Measurements from ENCODE around the gene GPN1. TPM values are rescaled to one million over a fixed set of nuclear protein-coding genes. Genes with fewer than 3 reads are reported as not detected.

The GPN1 gene
- polyA plus RNA-seq, 2 of the 4 experiments (the other 2 are of a cell fraction) = 59.8 to 98.9 TPM

- Histone ChIP-seq H3K4me3 (no peak overlapping the region), H3K9me3 (no peaks in the 10 kb centered on the region), H3K4me2 (no peak overlapping the region), H3K27ac (no peak overlapping the region), H3K4me1 (no peaks in the 10 kb centered on the region)
- ChIA-PET POLR2A (interaction anchor here (0.5 to 1.0 kb wide), 2 partner anchors 9 to 13 kb away, joined by 3 to 4 read pairs; partner anchors contain the start of genes SLC4A1AP and SUPT7L), CTCF (interaction anchor here (0.7 to 3.4 kb wide), 3 partner anchors 9 to 92 kb away, joined by 3 to 47 read pairs (median 3); partner anchors contain the start of gene SLC4A1AP)
- TF ChIP-seq KDM1A (IDR thresholded peaks at IDR 0.05; ENCODE audit: low read depth) = no peak
- 79% methylated on average over 5 of the region's 5 CpGs for WGBS (ENCODE audit: missing lambda C conversion rate)
- FAIRE-seq (peak; percentile 13), DNase-seq (ENCODE audit: low read depth in 1 of 2, low spot score in 1 of 2) (no peak), ATAC-seq (no peak)
Measured at GRCh38 chr2:27672723-27673486, 44.1 kb downstream of the GPN1 start.

- peak overlapping the region in 1 of 2 experiments; percentile 78; a peak in 3 of 6 replicates for H3K27ac ChIP-seq
- POLR2A ChIA-PET = no interaction called here
Measured at GRCh38 chr2:27680571-27680970, 51.7 kb downstream of the GPN1 start.

GRCh38 chr2:27681841-27682240, 53.0 kb downstream of the GPN1 start:
- Histone ChIP-seq H3K4me2 (peak overlapping the region; percentile 51), H3K9me3 (no peaks in the 10 kb centered on the region), H3K4me3 (no peak overlapping the region), H3K4me1 (peaks cover 31% of the 10 kb centered on the region), H3K27ac (peak overlapping the region; percentile 52 to 78)
- TF ChIP-seq HOXA7 (CRISPR knock-in tag; IDR thresholded peaks at IDR 0.05) (no peak), NFE2L2 (conservative IDR thresholded peaks at IDR 0.05; ENCODE audit: low read length) (no peak)
- TF ChIP-seq, protein P1, sequence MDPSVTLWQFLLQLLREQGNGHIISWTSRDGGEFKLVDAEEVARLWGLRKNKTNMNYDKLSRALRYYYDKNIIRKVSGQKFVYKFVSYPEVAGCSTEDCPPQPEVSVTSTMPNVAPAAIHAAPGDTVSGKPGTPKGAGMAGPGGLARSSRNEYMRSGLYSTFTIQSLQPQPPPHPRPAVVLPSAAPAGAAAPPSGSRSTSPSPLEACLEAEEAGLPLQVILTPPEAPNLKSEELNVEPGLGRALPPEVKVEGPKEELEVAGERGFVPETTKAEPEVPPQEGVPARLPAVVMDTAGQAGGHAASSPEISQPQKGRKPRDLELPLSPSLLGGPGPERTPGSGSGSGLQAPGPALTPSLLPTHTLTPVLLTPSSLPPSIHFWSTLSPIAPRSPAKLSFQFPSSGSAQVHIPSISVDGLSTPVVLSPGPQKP (IDR thresholded peaks at IDR 0.05; ENCODE audit: low read depth, low read length) = no peak
- no peak for FAIRE-seq
- ATAC-seq = peak; percentile 21 to 45; a peak in 4 of 6 replicates
- CTCF ChIA-PET = interaction anchor here (0.6 to 5.0 kb wide), 23 partner anchors 9 to 1332 kb away, joined by 3 to 118 read pairs (median 8); partner anchors contain the start of genes CCDC121, GPN1, PPM1G and SLC4A1AP
- DNase-seq (ENCODE audit: low read depth in 1 of 2, low spot score in 1 of 2) = peak in 1 of 2 experiments; percentile 41
- 97% methylated on average over 1 of the region's 1 CpG for WGBS (ENCODE audit: missing lambda C conversion rate)
- POLR2A ChIA-PET = interaction anchor here (0.7 to 3.0 kb wide), 2 partner anchors 18 to 302 kb away, joined by 6 to 10 read pairs; partner anchors contain the start of genes SLC4A1AP and SUPT7L

More at GRCh38 chr2:27680571-27680970, 51.7 kb downstream of the GPN1 start:
- H3K9me3 ChIP-seq = no peaks in the 10 kb centered on the region
- no peak for DNase-seq (ENCODE audit: low read depth in 1 of 2, low spot score in 1 of 2)
- no peak overlapping the region for H3K4me2 ChIP-seq
- H3K4me3 ChIP-seq = no peak overlapping the region
- ATAC-seq = no peak
- CTCF ChIA-PET = interaction anchor here (1.0 to 5.0 kb wide), 4 partner anchors 12 to 25 kb away, joined by 3 to 118 read pairs (median 50); partner anchors contain the start of genes SLC4A1AP and SUPT7L
- WGBS (ENCODE audit: missing lambda C conversion rate) = 80% methylated on average over 2 of the region's 2 CpGs
- TF ChIP-seq KDM5A (IDR thresholded peaks at IDR 0.05) (no peak), REST (IDR thresholded peaks at IDR 0.05) (no peak), BHLHE40 (IDR thresholded peaks at IDR 0.05; ENCODE audit: low read depth, low read length) (no peak), HDAC2 (IDR thresholded peaks at IDR 0.05) (no peak), NFE2L2 (conservative IDR thresholded peaks at IDR 0.05; ENCODE audit: low read length) (no peak), NPAS2 (CRISPR knock-in tag; IDR thresholded peaks at IDR 0.05; ENCODE audit: borderline replicate concordance) (no peak)
- TF ChIP-seq, protein P2, sequence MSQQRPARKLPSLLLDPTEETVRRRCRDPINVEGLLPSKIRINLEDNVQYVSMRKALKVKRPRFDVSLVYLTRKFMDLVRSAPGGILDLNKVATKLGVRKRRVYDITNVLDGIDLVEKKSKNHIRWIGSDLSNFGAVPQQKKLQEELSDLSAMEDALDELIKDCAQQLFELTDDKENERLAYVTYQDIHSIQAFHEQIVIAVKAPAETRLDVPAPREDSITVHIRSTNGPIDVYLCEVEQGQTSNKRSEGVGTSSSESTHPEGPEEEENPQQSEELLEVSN (IDR thresholded peaks at IDR 0.05; ENCODE audit: borderline replicate concordance, low read depth) = no peak
- H3K4me1 ChIP-seq = peaks cover 31% of the 10 kb centered on the region
- FAIRE-seq = no peak

All from A549 (cell line).